Bronchial epithelial cell (primary cell): ENCODE measurements around the gene TAS2R30. TPM values are rescaled to one million over a fixed set of nuclear protein-coding genes. Genes with fewer than 3 reads are reported as not detected.

ENCODE experiments used
- DNase-seq: peaks from one replicate; pipeline ENCODE4 v3.0.0-alpha.2; 2010; ENCODE audit warnings: low read depth
- FAIRE-seq: peaks from 2 replicates; lab custom pipeline; 2011; peaks lifted over from hg19 to GRCh38; lab: Jason Lieb, UNC
- H3K27me3 ChIP-seq: 2 replicates; pipeline ENCODE4 v1.5.1; 2011; ENCODE audit warnings: low read length; ENCODE audit not compliant: control insufficient read depth, insufficient read depth
- H3K36me3 ChIP-seq: 2 replicates; pipeline ENCODE4 v1.5.1; 2011; ENCODE audit warnings: low read length; ENCODE audit not compliant: control insufficient read depth, insufficient read depth
- H3K4me3 ChIP-seq: 2 replicates; pipeline ENCODE4 v1.5.1; 2011; ENCODE audit warnings: mild to moderate bottlenecking, low read depth, low read length, control low read depth
- CTCF ChIP-seq: IDR thresholded peaks from 2 replicates; pipeline ENCODE4 v1.5.1; 2011; ENCODE audit warnings: mild to moderate bottlenecking, moderate library complexity, low read length, control low read depth, inconsistent platforms; ENCODE audit not compliant: insufficient read depth, severe bottlenecking
- total RNA-seq: library from RNA; depleted of rRNA; stranded (reverse); fragments of >200 nt; gene quantifications from 2 replicates; pipeline ENCODE4 v1.2.1, GENCODE V29; 2014

The TAS2R30 gene
- total RNA-seq, 1 donor from 2014 or later, result 4.5 TPM

GRCh38 chr12:11144297-11144696 is 9.9 kb upstream of the TAS2R30 start:
- FAIRE-seq (no peak), DNase-seq (no peak)
- TF ChIP-seq CTCF, result no peak
- no peaks in the 10 kb centered on the region for H3K36me3 ChIP-seq
- no peaks in the 10 kb centered on the region for H3K27me3 ChIP-seq
- no peak overlapping the region for H3K4me3 ChIP-seq

GRCh38 chr12:11143352-11143751 is 8.9 kb upstream of the TAS2R30 start:
- Histone ChIP-seq H3K27me3 (no peaks in the 10 kb centered on the region), H3K4me3 (no peak overlapping the region), H3K36me3 (no peaks in the 10 kb centered on the region)
- no peak for TF ChIP-seq CTCF
- FAIRE-seq (no peak), DNase-seq (no peak)

- H3K36me3 ChIP-seq, result no peaks in the 10 kb centered on the region
- DNase-seq (no peak), FAIRE-seq (no peak)
- no peak overlapping the region for H3K4me3 ChIP-seq
- TF ChIP-seq CTCF, result no peak
- H3K27me3 ChIP-seq, result no peaks in the 10 kb centered on the region
These were observed 1.6 kb upstream of the TAS2R30 start for GRCh38 chr12:11136075-11136474.

- DNase-seq (peak; percentile 32), FAIRE-seq (no peak)
- TF ChIP-seq CTCF, result no peak
- Histone ChIP-seq H3K4me3 (no peak overlapping the region), H3K36me3 (no peaks in the 10 kb centered on the region), H3K27me3 (no peaks in the 10 kb centered on the region)
These were observed 628 bp downstream of the TAS2R30 start for GRCh38 chr12:11133816-11134215.

GRCh38 chr12:11133162-11133561 is 1.3 kb downstream of the TAS2R30 start:
- FAIRE-seq (no peak), DNase-seq (no peak)
- no peaks in the 10 kb centered on the region for H3K27me3 ChIP-seq
- no peak for TF ChIP-seq CTCF
- no peaks in the 10 kb centered on the region for H3K36me3 ChIP-seq
- no peak overlapping the region for H3K4me3 ChIP-seq

- no peak overlapping the region for H3K4me3 ChIP-seq
- FAIRE-seq (no peak), DNase-seq (no peak)
- no peak for TF ChIP-seq CTCF
- H3K27me3 ChIP-seq, result no peaks in the 10 kb centered on the region
- H3K36me3 ChIP-seq, result no peaks in the 10 kb centered on the region
These were observed 3.4 kb downstream of the TAS2R30 start for GRCh38 chr12:11130999-11131398.
